HepG2 (cell line): ENCODE results near the gene PDE1C. TPM values are rescaled to one million over a fixed set of nuclear protein-coding genes. Genes with fewer than 3 reads are reported as not detected.

Experiments used
- ATAC-seq: fragments of 200-7000 bp; cut with Tn5 transposase; 3 replicates; pipeline ENCODE4 v1.9.1; 2020; ENCODE audit warnings: mild to moderate bottlenecking, moderate library complexity
- BruUV-seq: library from RNA; stranded (reverse); fragments of 400-500 nt; replicated peaks from 2 replicates; lab custom pipeline; 2021; lab: Mats Ljungman, UMichigan
- CTCF ChIA-PET: fragments of 300-600 bp; formaldehyde crosslinking; extraction: SDS; loops from one replicate; lab custom pipeline; 2021; ENCODE audit warnings: low total read pairs, inconsistent platforms, low intra/inter-chr PET ratio; lab: Yijun Ruan, JAX
- POLR2A ChIA-PET: fragments of 350-600 bp; sonication (Branson Sonifier 250); formaldehyde crosslinking; loops from one replicate; lab custom pipeline; 2020; ENCODE audit warnings: antibody characterized with exemption, inconsistent platforms; lab: Yijun Ruan, JAX
- DNase-seq: peaks from one replicate; pipeline ENCODE4 v3.0.0-alpha.2; 2015; ENCODE audit warnings: low spot score
- FAIRE-seq: peaks from 3 replicates; lab custom pipeline; 2011; peaks lifted over from hg19 to GRCh38; lab: Jason Lieb, UNC
- H2AFZ ChIP-seq: one replicate; pipeline ENCODE4 v1.6.1; 2011; ENCODE audit warnings: low read length, inconsistent platforms
- H3K27ac ChIP-seq: fragments of 300-600 bp; 3 replicates; pipeline ENCODE4 v1.8.0; 2011; ENCODE audit warnings: mixed run types, mild to moderate bottlenecking, mixed read lengths, low read length, inconsistent platforms; ENCODE audit not compliant: insufficient read depth; ENCODE audit errors: extremely low read length
- H3K27me3 ChIP-seq, 2 experiments: fragments of 200-600 bp in 1 of 2; 2 replicates in 1 of 2; 3 replicates in 1 of 2; pipeline versions ENCODE4 v1.6.0 to v1.8.0; 2011; ENCODE audit warnings: low read length in 2 of 2, mild to moderate bottlenecking in 2 of 2, moderate library complexity in 2 of 2, inconsistent platforms in 1 of 2; ENCODE audit not compliant: insufficient read depth in 2 of 2, control insufficient read depth in 1 of 2
- H3K36me3 ChIP-seq, 2 experiments: fragments of 200-600 bp in 1 of 2; replicated peaks in 1 of 2; 2 replicates in 1 of 2; 3 replicates in 1 of 2; pipeline versions ENCODE4 v1.5.1 to v1.8.0; 2011; ENCODE audit warnings: low read length in 2 of 2, inconsistent platforms in 1 of 2; ENCODE audit not compliant: insufficient read depth in 2 of 2, control insufficient read depth in 1 of 2
- H3K4me1 ChIP-seq: 2 replicates; pipeline ENCODE4 v1.5.1; 2012; ENCODE audit warnings: low read length, inconsistent platforms; ENCODE audit not compliant: insufficient read depth
- H3K4me2 ChIP-seq: 2 replicates; pipeline ENCODE4 v1.6.0; 2011; ENCODE audit warnings: low read depth, low read length, inconsistent platforms
- H3K4me3 ChIP-seq, 3 experiments: fragments of 200-600 bp in 1 of 3; sonication (generic), shearing (Covaris generic) in 1 of 3; replicated peaks in 1 of 3; 2 replicates each; pipeline ENCODE4 v1.5.1; 2011 to 2016; ENCODE audit warnings: low read length in 3 of 3, inconsistent platforms in 2 of 3, low read depth in 2 of 3, mild to moderate bottlenecking in 2 of 3, control low read depth in 1 of 3, mixed read lengths in 1 of 3; ENCODE audit not compliant: insufficient read depth in 1 of 3
- H3K79me2 ChIP-seq: one replicate; pipeline ENCODE4 v1.6.1; 2011; ENCODE audit warnings: low read length, inconsistent platforms; ENCODE audit not compliant: insufficient read depth
- H3K9ac ChIP-seq: 2 replicates; pipeline ENCODE4 v1.6.0; 2011; ENCODE audit warnings: mild to moderate bottlenecking, low read depth, low read length, inconsistent platforms; ENCODE audit not compliant: insufficient read depth
- H3K9me3 ChIP-seq: 2 replicates; pipeline ENCODE4 v1.5.1; 2012; ENCODE audit warnings: mild to moderate bottlenecking, low read length
- H4K20me1 ChIP-seq: 2 replicates; pipeline ENCODE4 v1.6.0; 2011; ENCODE audit warnings: inconsistent platforms, mild to moderate bottlenecking, low read length, moderate library complexity; ENCODE audit not compliant: insufficient read depth
- AKNA ChIP-seq: sonication (generic); formaldehyde crosslinking; IDR thresholded peaks from 2 replicates; pipeline ENCODE4 v1.4.0; 2020; ENCODE audit warnings: missing genetic modification reagents, borderline replicate concordance
- ARID3A ChIP-seq: IDR thresholded peaks from 2 replicates; pipeline ENCODE4 v1.6.1; 2012; ENCODE audit warnings: low read depth, low read length, improper control_type of control experiment
- HBP1 ChIP-seq: IDR thresholded peaks from 2 replicates; pipeline ENCODE4 v1.6.1; 2016; ENCODE audit warnings: low read depth, control low read depth
- TAF15 ChIP-seq: fragments of 200-400 bp; formaldehyde crosslinking; IDR thresholded peaks from one replicate; pipeline ENCODE4 v1.6.1; 2018; ENCODE audit warnings: mild to moderate bottlenecking, low read depth, low read length; ENCODE audit not compliant: poor library complexity, severe bottlenecking
- ZBTB2 ChIP-seq: sonication (generic); formaldehyde crosslinking; IDR thresholded peaks from 2 replicates; pipeline ENCODE4 v1.8.0; 2022; ENCODE audit warnings: low read depth, missing genetic modification reagents
- ZEB1 ChIP-seq: IDR thresholded peaks from 2 replicates; pipeline ENCODE4 v1.6.1; 2012; ENCODE audit warnings: mild to moderate bottlenecking, low read depth, inconsistent platforms; ENCODE audit not compliant: insufficient replicate concordance
- ZNF18 ChIP-seq: sonication (generic); formaldehyde crosslinking; IDR thresholded peaks from 2 replicates; pipeline ENCODE4 v1.8.0; 2022; ENCODE audit warnings: mild to moderate bottlenecking, missing genetic modification reagents; ENCODE audit not compliant: insufficient replicate concordance
- ZNF335 ChIP-seq: sonication (generic); formaldehyde crosslinking; IDR thresholded peaks from 2 replicates; pipeline ENCODE4 v1.4.0; 2020; ENCODE audit warnings: missing genetic modification reagents
- ZNF569 ChIP-seq: sonication (generic); formaldehyde crosslinking; IDR thresholded peaks from 2 replicates; pipeline ENCODE4 v1.5.0; 2020; ENCODE audit warnings: mild to moderate bottlenecking, missing genetic modification reagents, moderate library complexity, borderline replicate concordance
- WGBS: methylation state at CpG from one replicate; pipeline ENCODE4 v1.1.6; 2017; ENCODE audit warnings: low lambda C conversion rate; 5-methylcytosine and 5-hydroxymethylcytosine counted together
- in situ Hi-C: cut with HindIII; loops from 2 replicates; pipeline ENCODE4 v1.10.0; 2017; ENCODE audit warnings: low pct_unique_long_range_greater_than_20kb; ENCODE audit not compliant: extremely low pct_ligation_motif_present
- intact Hi-C: fragments of 100-400 bp; cut with micrococcal nuclease; formaldehyde crosslinking; loops from one replicate; pipeline ENCODE4 v1.10.0; 2022; ENCODE audit not compliant: unreplicated experiment
- polyA plus RNA-seq, 8 experiments: library from polyadenylated mRNA; depleted of rRNA in 3 of 8; stranded (reverse) in 7 of 8; unstranded in 1 of 8; fragments of >200 nt; fragmentation: Illumina TruSeq in 4 of 8; extraction: Trizol in 4 of 8; gene quantifications; 2 replicates each; pipeline versions ENCODE4 v1.2.1 to v1.2.3, GENCODE V29; 2011 to 2016; ENCODE audit warnings: low read depth in 4 of 8, missing spikeins in 1 of 8, mixed read lengths in 1 of 8; ENCODE audit not compliant: insufficient read depth in 1 of 8
- total RNA-seq, 5 experiments: library from RNA; depleted of rRNA; stranded (reverse); fragments of >200 nt; fragmentation: Illumina TruSeq; extraction: Trizol; gene quantifications; 2 replicates each; pipeline ENCODE4 v1.2.3, GENCODE V29; 2016; ENCODE audit warnings: low read depth in 1 of 5

Gene PDE1C
- total and polyA plus RNA-seq, 2 of the 13 experiments (the other 11 are each of a cell fraction or from before 2014, with no cell fraction given) = not detected

GRCh38 chr7:31747553-31747952 lies 322.7 kb downstream of the PDE1C start (continued):
- TF ChIP-seq HBP1 (CRISPR knock-in tag) = no peak
- no peak for TF ChIP-seq ZBTB2 (CRISPR knock-in tag)
- no peak for TF ChIP-seq ZEB1
- TF ChIP-seq ZNF335 (CRISPR knock-in tag) = no peak
- TF ChIP-seq ZNF18 (CRISPR knock-in tag) = no peak

GRCh38 chr7:31744294-31744874 lies 325.8 kb downstream of the PDE1C start:
- peak; percentile 75 for FAIRE-seq
- in situ Hi-C loops = loop anchor here (5.0 to 25.0 kb wide), 3 partner anchors 463 to 757 kb away; no protein-coding TSS in a partner anchor
- TF ChIP-seq AKNA (no peak), ARID3A (0 out of 2 replicates have a peak, but pooled peaks have one; percentile 46), ZNF569 (CRISPR knock-in tag) (no peak), TAF15 (no peak)

More at GRCh38 chr7:31744294-31744874, 325.8 kb downstream of the PDE1C start:
- Histone ChIP-seq H3K9me3 (no peaks in the 10 kb centered on the region), H3K27ac (no peak overlapping the region), H3K4me3 (no peak overlapping the region), H3K9ac (no peak overlapping the region), H3K4me1 (no peaks in the 10 kb centered on the region), H4K20me1 (no peaks in the 10 kb centered on the region), H3K4me2 (no peak overlapping the region), H3K36me3 (no peaks in the 10 kb centered on the region), H2AFZ (no peak overlapping the region), H3K79me2 (no peaks in the 10 kb centered on the region), H3K27me3 (no peaks in the 10 kb centered on the region)
- CTCF ChIA-PET = interaction anchor here (0.9 to 1.8 kb wide), 4 partner anchors 318 to 735 kb away, joined by 4 to 18 read pairs (median 6); no protein-coding TSS in a partner anchor
- POLR2A ChIA-PET = no interaction called here
- peak; percentile 49 for DNase-seq
- ATAC-seq = peak; percentile 75
- WGBS = 0% methylated on average over 4 of the region's 4 CpGs
- intact Hi-C loops = loop anchor here (1.0 to 2.0 kb wide), 5 partner anchors 318 to 735 kb away; no protein-coding TSS in a partner anchor
- no TSS peak for BruUV-seq
